Endothelial cell of umbilical vein (primary cell): ENCODE data around the gene CMSS1. TPM values are rescaled to one million over a fixed set of nuclear protein-coding genes. Genes with fewer than 3 reads are reported as not detected.

Experiments
- BruUV-seq: library from RNA; stranded (reverse); fragments of 400-500 nt; replicated peaks from 2 replicates; lab custom pipeline; 2021; lab: Mats Ljungman, UMichigan
- CTCF ChIA-PET: fragments of 300-600, 350-600 bp; sonication (Branson Sonifier 250); formaldehyde crosslinking; loops from one replicate; lab custom pipeline; 2021; ENCODE audit warnings: antibody characterized with exemption, inconsistent platforms; lab: Charles Lee
- POLR2A ChIA-PET: fragments of 300-600, 350-600 bp; sonication (Branson Sonifier 250); formaldehyde crosslinking; loops from one replicate; lab custom pipeline; 2021; ENCODE audit warnings: antibody characterized with exemption, inconsistent platforms; lab: Charles Lee
- DNase-seq: peaks from one replicate; pipeline ENCODE4 v3.0.0-alpha.2; 2011; ENCODE audit warnings: low read depth, low spot score
- FAIRE-seq: peaks from 2 replicates; lab custom pipeline; 2011; peaks lifted over from hg19 to GRCh38; lab: Jason Lieb, UNC
- H2AFZ ChIP-seq: 2 replicates; pipeline ENCODE4 v1.6.0; 2012; ENCODE audit warnings: low read depth, low read length, control low read depth, inconsistent platforms
- H3K27ac ChIP-seq: 2 replicates; pipeline ENCODE4 v1.5.1; 2011; ENCODE audit warnings: low read depth, mild to moderate bottlenecking, control low read depth, low read length, moderate library complexity; ENCODE audit not compliant: insufficient read depth
- H3K27me3 ChIP-seq, 2 experiments: 2 replicates each; pipeline versions ENCODE4 v1.6.0 to v1.6.1; 2011; ENCODE audit warnings: low read length in 2 of 2, mixed read lengths in 1 of 2; ENCODE audit not compliant: control insufficient read depth in 2 of 2, insufficient read depth in 2 of 2
- H3K36me3 ChIP-seq, 2 experiments: 2 replicates in 1 of 2; 3 replicates in 1 of 2; pipeline ENCODE4 v1.5.1; 2011; ENCODE audit warnings: low read length in 2 of 2, mild to moderate bottlenecking in 1 of 2, moderate library complexity in 1 of 2; ENCODE audit not compliant: control insufficient read depth in 2 of 2, insufficient read depth in 2 of 2; ENCODE audit errors: extremely low read depth in 1 of 2
- H3K4me1 ChIP-seq: 3 replicates; pipeline ENCODE4 v1.5.1; 2011; ENCODE audit warnings: mild to moderate bottlenecking, low read length; ENCODE audit not compliant: control insufficient read depth, insufficient read depth; ENCODE audit errors: extremely low read depth
- H3K4me2 ChIP-seq: 2 replicates; pipeline ENCODE4 v1.6.1; 2011; ENCODE audit warnings: low read length, control low read depth, mixed read lengths; ENCODE audit not compliant: insufficient read depth
- H3K4me3 ChIP-seq, 3 experiments: fragments of 200-600 bp in 1 of 3; sonication (generic), shearing (Covaris generic) in 1 of 3; replicated peaks in 1 of 3; 2 replicates each; pipeline ENCODE4 v1.5.1; 2011 to 2016; ENCODE audit warnings: control low read depth in 3 of 3, low read length in 3 of 3, mild to moderate bottlenecking in 2 of 3, inconsistent platforms in 1 of 3, low read depth in 1 of 3, moderate library complexity in 1 of 3; ENCODE audit not compliant: insufficient read depth in 1 of 3
- H3K79me2 ChIP-seq: 2 replicates; pipeline ENCODE4 v1.6.0; 2012; ENCODE audit warnings: low read length, inconsistent platforms; ENCODE audit not compliant: control insufficient read depth, insufficient read depth
- H3K9ac ChIP-seq: replicated peaks from 2 replicates; pipeline ENCODE3; 2011; ENCODE audit warnings: low read length, control low read depth; ENCODE audit not compliant: insufficient read depth; ENCODE audit errors: extremely low read depth
- H3K9me1 ChIP-seq: replicated peaks from 3 replicates; pipeline ENCODE4 v1.6.0; 2011; ENCODE audit warnings: mild to moderate bottlenecking, low read length; ENCODE audit not compliant: control insufficient read depth, insufficient read depth; ENCODE audit errors: extremely low read depth
- H3K9me3 ChIP-seq: replicated peaks from 2 replicates; pipeline ENCODE4 v1.5.1; 2012; ENCODE audit warnings: low read length, inconsistent platforms; ENCODE audit not compliant: control insufficient read depth, insufficient read depth
- H4K20me1 ChIP-seq: replicated peaks from 2 replicates; pipeline ENCODE3; 2011; ENCODE audit warnings: mild to moderate bottlenecking, low read length; ENCODE audit not compliant: control insufficient read depth, insufficient read depth; ENCODE audit errors: extremely low read depth
- CTCF ChIP-seq, 2 donors: IDR thresholded peaks; 1 replicate in 1 of 2; 2 replicates in 1 of 2; pipeline ENCODE4 v1.5.1; 2011; ENCODE audit warnings: low read length in 2 of 2, mild to moderate bottlenecking in 2 of 2, moderate library complexity in 2 of 2, control low read depth in 1 of 2, inconsistent platforms in 1 of 2, low read depth in 1 of 2; ENCODE audit not compliant: insufficient read depth in 1 of 2; ENCODE audit errors: extremely low read depth in 1 of 2
- EZH2 ChIP-seq: IDR thresholded peaks from 2 replicates; pipeline ENCODE4 v1.6.1; 2012; ENCODE audit warnings: borderline replicate concordance, low read depth, mild to moderate bottlenecking, moderate library complexity, low read length, inconsistent platforms; ENCODE audit not compliant: severe bottlenecking
- FOS ChIP-seq: IDR thresholded peaks from 2 replicates; pipeline ENCODE4 v1.6.1; 2011; ENCODE audit warnings: mild to moderate bottlenecking, low read length, moderate library complexity, borderline replicate concordance; ENCODE audit not compliant: insufficient read depth
- GATA2 ChIP-seq: IDR thresholded peaks from 2 replicates; pipeline ENCODE4 v1.7.0; 2011; ENCODE audit warnings: low read depth, mild to moderate bottlenecking, moderate library complexity, mixed read lengths, low read length; ENCODE audit not compliant: insufficient read length, insufficient read depth
- JUN ChIP-seq: IDR thresholded peaks from 2 replicates; pipeline ENCODE4 v1.6.1; 2011; ENCODE audit warnings: borderline replicate concordance, low read depth; ENCODE audit not compliant: insufficient read length, insufficient read depth
- MAX ChIP-seq: IDR thresholded peaks from 2 replicates; pipeline ENCODE4 v1.6.1; 2011; ENCODE audit not compliant: insufficient read depth, insufficient read length
- MYC ChIP-seq: IDR thresholded peaks from one replicate; pipeline ENCODE4 v1.6.1; 2011; ENCODE audit warnings: mild to moderate bottlenecking, low read depth, low read length
- POLR2A ChIP-seq: IDR thresholded peaks from 2 replicates; pipeline ENCODE4 v1.6.1; 2012; ENCODE audit warnings: low read depth, mild to moderate bottlenecking, control low read depth, low read length
- POLR2AphosphoS5 ChIP-seq: IDR thresholded peaks from 2 replicates; pipeline ENCODE4 v1.6.1; 2012; ENCODE audit warnings: low read depth, mild to moderate bottlenecking, control low read depth, low read length, moderate library complexity; ENCODE audit not compliant: insufficient read depth
- dilution Hi-C: fragments of 300-500 bp; cut with MboI; formaldehyde crosslinking; loops from one replicate; pipeline ENCODE4 v1.15.0; 2019; ENCODE audit warnings: low sequenced_read_pairs; ENCODE audit not compliant: extremely low pct_ligation_motif_present
- intact Hi-C: fragments of 100-400 bp; cut with micrococcal nuclease; formaldehyde crosslinking; loops from one replicate; pipeline ENCODE4 v1.10.0; 2022
- polyA plus RNA-seq, 4 experiments: library from polyadenylated mRNA; depleted of rRNA in 3 of 4; stranded (reverse) in 3 of 4; unstranded in 1 of 4; fragments of >200 nt; gene quantifications; 2 replicates each; pipeline versions ENCODE4 v1.2.1 to v1.2.3, GENCODE V29; 2011 to 2012; ENCODE audit warnings: missing spikeins in 1 of 4
- total RNA-seq: library from RNA; stranded (reverse); gene quantifications from 2 replicates; pipeline ENCODE4 v1.2.3, GENCODE V29; 2021

CMSS1 gene
- total and polyA plus RNA-seq, 2 donors (not counting 3 experiments of a cell fraction or from before 2014, with no cell fraction given): 9.7 to 60.6 TPM

- ChIA-PET POLR2A (no interaction called here), CTCF (interaction anchor here (1.2 kb wide), 1 partner anchor 10 kb away, joined by 4 read pairs; no protein-coding TSS in a partner anchor)
- no peaks in the 10 kb centered on the region for H3K27me3 ChIP-seq
- FAIRE-seq: peak; percentile 12
- DNase-seq: peak; percentile 16
- dilution Hi-C loops (no loop called here), intact Hi-C loops (no loop called here)
- H2AFZ ChIP-seq: no peak overlapping the region
- BruUV-seq: no TSS peak
- H3K4me3 ChIP-seq: no peak overlapping the region
- no peaks in the 10 kb centered on the region for H3K36me3 ChIP-seq
- no peak overlapping the region for H3K27ac ChIP-seq
- H3K4me2 ChIP-seq: no peak overlapping the region
- TF ChIP-seq MAX (no peak), FOS (no peak), POLR2AphosphoS5 (no peak), POLR2A (no peak), EZH2 (no peak), JUN (no peak), MYC (no peak), CTCF (IDR thresholded peaks at IDR 0.05; ENCODE audit: extremely low read depth in 1 of 2, insufficient read depth in 1 of 2, low read depth in 1 of 2, low read length in 2 of 2) (no peak), GATA2 (no peak)
- no peaks in the 10 kb centered on the region for H3K79me2 ChIP-seq
- H3K9me3 ChIP-seq: no peaks in the 10 kb centered on the region
- no peaks in the 10 kb centered on the region for H3K9me1 ChIP-seq
- peaks cover 8% of the 10 kb centered on the region for H3K4me1 ChIP-seq
- H4K20me1 ChIP-seq: no peaks in the 10 kb centered on the region
- H3K9ac ChIP-seq: no peak overlapping the region
Measured at GRCh38 chr3:99960941-99961340, 143.3 kb downstream of the CMSS1 start.
